Hepatocyte (in vitro differentiated cells): ENCODE results near the gene GCLC.
"Not testable (repeated sequence)": the region's sequence is repeated elsewhere in the genome, so short reads cannot be mapped to it uniquely, and the experiment has no call there.

Source experiments
- EZH2 ChIP-seq: fragments of 200-600 bp; sonication (generic); IDR thresholded peaks from 2 replicates; pipeline ENCODE4 v1.6.1; 2016; ENCODE audit warnings: antibody characterized with exemption, mild to moderate bottlenecking, borderline replicate concordance
- EZH2phosphoT487 ChIP-seq: fragments of 200-600 bp; sonication (generic); IDR thresholded peaks from one replicate; pipeline ENCODE4 v1.6.1; 2018; ENCODE audit warnings: antibody characterized with exemption, mild to moderate bottlenecking, low read depth, moderate library complexity; ENCODE audit not compliant: unreplicated experiment, severe bottlenecking
- TF ChIP-seq, protein P1 (sequence below): fragments of 200-600 bp; sonication (generic); IDR thresholded peaks from 2 replicates; pipeline ENCODE4 v1.5.1; 2016; ENCODE audit warnings: antibody characterized with exemption, mild to moderate bottlenecking; ENCODE audit not compliant: poor library complexity

GRCh38 chr6:53572379-53572778, 27.5 kb upstream of the GCLC start:
- TF ChIP-seq, protein P1, sequence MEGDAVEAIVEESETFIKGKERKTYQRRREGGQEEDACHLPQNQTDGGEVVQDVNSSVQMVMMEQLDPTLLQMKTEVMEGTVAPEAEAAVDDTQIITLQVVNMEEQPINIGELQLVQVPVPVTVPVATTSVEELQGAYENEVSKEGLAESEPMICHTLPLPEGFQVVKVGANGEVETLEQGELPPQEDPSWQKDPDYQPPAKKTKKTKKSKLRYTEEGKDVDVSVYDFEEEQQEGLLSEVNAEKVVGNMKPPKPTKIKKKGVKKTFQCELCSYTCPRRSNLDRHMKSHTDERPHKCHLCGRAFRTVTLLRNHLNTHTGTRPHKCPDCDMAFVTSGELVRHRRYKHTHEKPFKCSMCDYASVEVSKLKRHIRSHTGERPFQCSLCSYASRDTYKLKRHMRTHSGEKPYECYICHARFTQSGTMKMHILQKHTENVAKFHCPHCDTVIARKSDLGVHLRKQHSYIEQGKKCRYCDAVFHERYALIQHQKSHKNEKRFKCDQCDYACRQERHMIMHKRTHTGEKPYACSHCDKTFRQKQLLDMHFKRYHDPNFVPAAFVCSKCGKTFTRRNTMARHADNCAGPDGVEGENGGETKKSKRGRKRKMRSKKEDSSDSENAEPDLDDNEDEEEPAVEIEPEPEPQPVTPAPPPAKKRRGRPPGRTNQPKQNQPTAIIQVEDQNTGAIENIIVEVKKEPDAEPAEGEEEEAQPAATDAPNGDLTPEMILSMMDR: not testable (repeated sequence)
- not testable (repeated sequence) for TF ChIP-seq EZH2, EZH2phosphoT487
